SJSA1 (cell line): ENCODE data around the gene ARR3. TPM values are rescaled to one million over a fixed set of nuclear protein-coding genes. Genes with fewer than 3 reads are reported as not detected.
A peak's percentile ranks its signal among the peaks of the same experiment; 100 is the strongest.
"Not testable (repeated sequence)": the region's sequence is repeated elsewhere in the genome, so short reads cannot be mapped to it uniquely, and the experiment has no call there.

ENCODE experiments used
- DNase-seq, 2 experiments: peaks; one replicate each; pipeline ENCODE4 v3.0.0-alpha.2; 2015 to 2020; ENCODE audit warnings: low spot score in 2 of 2, low read depth in 1 of 2
- H3K27ac ChIP-seq: fragments of 250-450 bp; sonication (Bioruptor Pico); 2 replicates; pipeline ENCODE4 v1.5.1; 2020; ENCODE audit warnings: mild to moderate bottlenecking, moderate library complexity
- H3K27me3 ChIP-seq: fragments of 250-450 bp; sonication (Bioruptor Pico); replicated peaks from 2 replicates; pipeline ENCODE4 v1.5.1; 2020; ENCODE audit warnings: mild to moderate bottlenecking, moderate library complexity
- H3K36me3 ChIP-seq: fragments of 250-450 bp; sonication (Bioruptor Pico); 2 replicates; pipeline ENCODE4 v1.5.1; 2020; ENCODE audit warnings: mild to moderate bottlenecking
- H3K4me1 ChIP-seq: fragments of 250-450 bp; sonication (Bioruptor Pico); replicated peaks from 2 replicates; pipeline ENCODE4 v1.6.1; 2021; ENCODE audit warnings: mild to moderate bottlenecking
- H3K4me3 ChIP-seq: fragments of 250-450 bp; sonication (Bioruptor Pico); 2 replicates; pipeline ENCODE4 v1.5.1; 2020; ENCODE audit warnings: mild to moderate bottlenecking
- H3K9me3 ChIP-seq: fragments of 250-450 bp; sonication (Bioruptor Pico); replicated peaks from 2 replicates; pipeline ENCODE4 v1.5.1; 2020; ENCODE audit warnings: mild to moderate bottlenecking
- total RNA-seq: library from RNA; depleted of rRNA; stranded (reverse); fragments of >200 nt; shearing (Covaris generic); gene quantifications from 2 replicates; pipeline ENCODE4 v1.2.3, GENCODE V29; 2014

ARR3 gene
- total RNA-seq, 1 experiment from 2014 or later: not detected

DNA sequence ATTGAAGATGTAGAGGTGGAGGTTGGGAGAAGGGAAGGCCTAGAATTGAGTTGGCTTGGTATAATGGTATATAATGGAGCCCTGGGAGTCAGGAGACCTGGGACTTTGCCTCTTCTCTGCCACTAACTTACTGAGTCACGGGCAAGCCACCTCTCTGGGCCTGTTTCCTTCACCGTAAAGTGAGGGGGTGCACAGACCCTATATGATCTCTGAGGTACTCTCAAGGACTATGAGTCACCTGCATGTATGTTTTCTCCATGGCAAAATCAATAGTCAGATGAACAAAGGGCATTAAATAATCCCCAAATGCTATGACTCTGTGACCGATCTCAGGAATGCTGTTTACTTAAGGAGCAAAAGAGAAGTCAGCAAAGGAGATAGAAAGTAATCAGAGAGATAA, 13.2 kb upstream of the ARR3 start:
- no peaks in the 10 kb centered on the region for H3K27me3 ChIP-seq
- no peak overlapping the region for H3K27ac ChIP-seq
- H3K36me3 ChIP-seq: no peaks in the 10 kb centered on the region
- DNase-seq: no peak
- H3K4me3 ChIP-seq: no peak overlapping the region
- no peaks in the 10 kb centered on the region for H3K4me1 ChIP-seq
- H3K9me3 ChIP-seq: no peaks in the 10 kb centered on the region

DNA sequence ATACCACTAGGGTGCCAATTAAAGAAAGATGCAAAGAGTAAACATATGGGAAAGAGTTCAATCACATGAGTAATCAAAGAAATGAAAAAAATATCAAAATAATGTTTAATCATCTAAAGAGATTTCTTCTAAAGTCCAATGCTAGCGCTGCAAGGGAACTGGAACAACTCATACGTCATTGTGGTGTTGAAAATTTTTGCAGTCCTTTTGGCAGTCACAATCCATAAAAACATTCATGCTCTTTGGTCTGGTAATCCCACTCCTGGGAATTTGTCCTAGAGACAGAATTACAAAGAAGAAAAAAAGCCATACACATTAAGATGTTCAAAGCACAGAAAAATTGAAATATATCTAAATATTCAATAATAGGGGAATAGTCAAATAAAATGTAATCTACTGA, 12.7 kb upstream of the ARR3 start:
- DNase-seq: no peak
- H3K27me3 ChIP-seq: no peaks in the 10 kb centered on the region
- H3K4me1 ChIP-seq: no peaks in the 10 kb centered on the region
- H3K36me3 ChIP-seq: no peaks in the 10 kb centered on the region
- no peaks in the 10 kb centered on the region for H3K9me3 ChIP-seq
- H3K27ac ChIP-seq: no peak overlapping the region
- no peak overlapping the region for H3K4me3 ChIP-seq

DNA sequence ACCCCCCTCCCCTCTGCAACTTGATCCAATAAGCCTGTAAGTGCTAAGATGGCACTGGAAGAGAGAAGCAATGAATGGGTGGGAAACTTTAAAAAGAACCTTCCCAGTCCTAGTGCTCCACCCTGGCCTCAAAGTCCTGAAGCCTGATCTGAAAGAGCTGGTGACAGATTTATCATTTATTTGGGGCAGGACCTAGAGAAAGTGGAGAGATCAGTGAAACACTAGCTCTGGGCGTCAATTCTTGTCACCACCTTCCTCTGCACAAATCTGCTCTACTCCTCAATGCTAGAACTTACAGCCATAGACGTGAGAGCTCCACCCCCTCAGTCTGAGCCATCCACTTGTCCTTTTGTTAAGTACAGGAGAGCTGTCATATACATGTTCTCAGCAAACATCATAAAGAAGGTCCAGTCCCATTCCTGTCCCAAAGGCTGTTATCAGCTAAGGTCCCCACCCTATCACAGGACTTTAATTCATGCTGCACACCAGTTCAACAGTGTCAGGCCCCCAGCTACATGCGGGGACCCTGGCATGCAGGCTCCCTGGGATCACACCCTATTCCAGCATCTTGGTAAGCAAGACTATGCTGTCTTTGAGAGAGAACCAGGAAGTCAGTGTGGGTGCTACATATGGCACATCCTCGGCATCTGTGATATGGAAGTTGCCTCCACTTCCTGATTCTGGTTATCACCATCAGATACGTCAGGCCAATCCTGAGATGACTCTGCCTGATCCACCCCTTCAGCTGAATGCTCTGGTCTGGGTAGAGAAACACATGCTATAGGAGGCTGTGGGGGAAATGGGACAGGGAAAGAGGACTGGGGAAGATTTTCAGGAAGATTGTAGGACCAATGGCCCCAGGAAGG, 10.5 kb upstream of the ARR3 start:
- H3K36me3 ChIP-seq: no peaks in the 10 kb centered on the region
- no peaks in the 10 kb centered on the region for H3K27me3 ChIP-seq
- no peaks in the 10 kb centered on the region for H3K4me1 ChIP-seq
- H3K27ac ChIP-seq: no peak overlapping the region
- DNase-seq: no peak
- no peak overlapping the region for H3K4me3 ChIP-seq
- no peaks in the 10 kb centered on the region for H3K9me3 ChIP-seq

DNA sequence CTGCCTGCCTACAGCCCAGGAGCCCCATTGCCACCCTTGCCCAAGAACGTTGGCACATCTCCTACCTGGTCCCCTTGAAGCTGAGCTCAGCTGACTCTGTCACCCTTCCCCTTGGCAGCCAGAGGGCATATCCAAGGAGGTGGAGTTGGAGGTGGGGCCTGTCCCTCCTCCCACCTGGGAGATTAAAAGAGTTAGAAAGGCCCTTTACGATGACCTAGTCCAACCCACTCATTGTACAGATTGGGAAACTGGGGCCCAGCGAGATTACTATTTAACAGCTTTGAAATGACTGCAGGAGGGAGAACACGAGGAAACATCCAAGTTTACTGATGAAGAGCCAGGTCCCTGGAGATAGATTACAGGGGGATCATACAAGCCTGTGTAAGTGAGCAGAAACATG, 8.0 kb upstream of the ARR3 start, which contains the start of gene P2RY4:
TSS of gene P2RY4 (minus strand) at position 101 of the 400 bp plus-strand sequence. CDS start 580 bp downstream, outside the sequence.
- no peaks in the 10 kb centered on the region for H3K4me1 ChIP-seq
- DNase-seq: no peak

DNA sequence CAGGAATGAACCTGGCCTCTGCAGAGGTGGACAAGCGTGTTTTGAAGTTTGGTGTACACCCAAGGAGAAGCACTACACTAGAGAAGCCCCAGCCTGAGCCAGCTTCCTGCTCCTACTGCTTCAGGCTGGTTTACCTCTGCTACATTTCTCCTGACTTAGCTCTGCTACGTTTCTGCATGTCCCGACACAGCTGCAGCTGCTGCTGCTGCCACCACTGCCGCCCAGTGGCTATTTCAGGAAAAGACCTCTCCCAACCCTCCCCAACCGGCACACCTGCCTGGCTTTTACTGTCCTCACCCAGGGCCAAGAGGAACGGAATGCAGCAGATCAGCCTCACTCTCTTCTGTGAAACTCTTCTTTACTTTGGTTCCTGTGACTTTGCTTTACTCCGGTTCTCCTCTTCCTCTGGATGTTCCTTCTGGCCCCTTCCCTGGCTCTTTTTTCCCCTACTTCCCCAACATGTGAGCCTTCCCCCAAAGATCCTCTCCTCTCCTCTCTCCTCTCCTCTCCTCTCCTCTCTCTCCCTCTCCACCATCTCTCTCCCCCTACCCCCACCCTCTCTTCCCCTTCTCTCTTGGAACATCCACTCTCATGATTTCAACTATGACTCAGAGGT, 5.1 kb upstream of the ARR3 start:
- peak; percentile 18 to 43 for DNase-seq
- H3K36me3 ChIP-seq: no peaks in the 10 kb centered on the region

More for the DNA sequence above, 8.0 kb upstream of the ARR3 start, which contains the start of gene P2RY4:
- Histone ChIP-seq H3K27ac (no peak within 1 kb of the TSS), H3K27me3 (no peaks in the 10 kb centered on the region), H3K36me3 (no peaks in the 10 kb centered on the region), H3K4me3 (no peak within 1 kb of the TSS), H3K9me3 (no peaks in the 10 kb centered on the region)

DNA sequence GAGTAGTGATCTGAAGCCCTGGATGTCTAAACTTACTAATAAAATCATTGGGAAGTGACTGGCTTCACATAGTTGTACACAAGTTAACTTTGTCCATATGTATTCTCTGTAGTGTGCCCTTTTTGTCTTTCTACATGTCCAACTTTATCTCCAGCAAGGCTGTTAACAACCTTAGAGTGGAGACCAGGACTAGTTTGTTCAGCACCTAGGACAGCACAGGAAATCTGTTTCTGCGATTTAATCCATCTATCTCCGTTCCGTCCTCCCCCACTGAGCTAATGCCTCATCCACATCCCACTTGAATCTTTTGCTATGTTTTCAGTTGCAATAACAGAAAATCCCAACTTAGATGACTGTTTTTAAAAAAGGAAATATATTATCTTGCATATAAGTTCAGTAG, 3.4 kb upstream of the ARR3 start:
- Histone ChIP-seq H3K36me3 (no peaks in the 10 kb centered on the region), H3K4me1 (no peaks in the 10 kb centered on the region), H3K4me3 (no peak overlapping the region), H3K27me3 (no peaks in the 10 kb centered on the region), H3K27ac (no peak overlapping the region), H3K9me3 (no peaks in the 10 kb centered on the region)
- DNase-seq: no peak

More for the DNA sequence above, 5.1 kb upstream of the ARR3 start:
- no peaks in the 10 kb centered on the region for H3K9me3 ChIP-seq
- H3K27me3 ChIP-seq: no peaks in the 10 kb centered on the region
- no peak overlapping the region for H3K27ac ChIP-seq
- no peak overlapping the region for H3K4me3 ChIP-seq
- H3K4me1 ChIP-seq: no peaks in the 10 kb centered on the region

DNA sequence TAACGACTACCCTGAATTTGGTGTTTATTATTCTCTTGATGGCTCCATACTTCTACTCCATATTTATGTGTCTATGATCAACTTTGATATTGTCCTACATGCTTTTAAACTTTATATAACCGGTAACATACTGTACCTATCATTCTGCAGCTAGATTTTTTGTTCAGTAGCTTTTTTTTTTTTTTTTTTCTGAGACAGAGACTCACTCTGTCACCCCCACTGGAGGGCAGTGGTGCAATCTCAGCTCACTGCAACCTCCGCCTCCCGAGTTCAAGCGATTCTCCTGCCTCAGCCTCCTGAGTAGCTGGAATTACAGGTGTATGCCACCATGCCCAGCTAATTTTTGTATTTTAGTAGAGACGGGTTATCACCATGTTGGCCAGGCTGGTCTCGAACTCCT, 5.9 kb downstream of the ARR3 start:
- not testable (repeated sequence) for H3K27me3 ChIP-seq, H3K9me3 ChIP-seq, H3K27ac ChIP-seq, H3K4me3 ChIP-seq, H3K4me1 ChIP-seq, DNase-seq, H3K36me3 ChIP-seq

DNA sequence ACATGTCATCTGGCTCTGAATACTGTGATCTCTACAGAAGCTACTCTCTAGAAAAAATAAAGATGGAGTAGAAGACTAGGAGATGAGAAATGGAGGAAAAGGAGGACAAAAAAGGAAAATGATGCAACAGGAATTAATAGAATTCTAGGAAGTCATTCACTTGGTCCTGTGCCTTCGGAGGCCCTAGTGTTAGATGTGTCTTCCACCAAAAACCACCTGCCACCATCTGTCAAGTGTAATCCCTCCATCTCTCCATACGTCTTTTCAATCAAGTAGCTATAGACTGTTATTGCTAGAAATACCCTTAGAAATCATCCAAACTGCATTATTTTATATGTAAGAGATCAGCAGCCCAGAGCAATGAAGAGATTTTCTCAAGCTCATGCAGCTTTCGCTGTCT, 10.9 kb downstream of the ARR3 start:
- H3K36me3 ChIP-seq: no peaks in the 10 kb centered on the region
- no peaks in the 10 kb centered on the region for H3K4me1 ChIP-seq
- DNase-seq: no peak
- H3K9me3 ChIP-seq: no peaks in the 10 kb centered on the region
- H3K27me3 ChIP-seq: no peaks in the 10 kb centered on the region
- no peak overlapping the region for H3K4me3 ChIP-seq
- no peak overlapping the region for H3K27ac ChIP-seq

DNA sequence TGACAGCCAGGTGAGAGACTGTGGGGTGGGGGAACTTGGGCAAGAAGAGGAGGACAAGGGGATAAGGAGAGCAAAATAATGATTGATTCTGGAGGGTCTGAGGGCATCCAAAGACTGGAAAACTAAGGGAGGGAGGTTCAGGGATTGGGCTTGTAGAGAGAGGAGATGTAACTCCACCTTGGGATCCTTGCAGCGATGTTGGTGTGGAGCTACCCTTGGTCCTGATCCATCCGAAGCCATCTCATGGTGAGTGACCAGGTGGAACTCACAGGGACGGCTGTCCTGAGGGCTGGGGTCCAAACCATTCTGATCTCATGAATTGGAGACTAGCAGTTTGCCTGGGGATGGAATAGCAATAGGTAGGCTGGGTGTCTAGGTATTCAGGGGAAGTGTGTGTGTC, 12.4 kb downstream of the ARR3 start:
- no peak overlapping the region for H3K4me3 ChIP-seq
- H3K27ac ChIP-seq: no peak overlapping the region
- no peaks in the 10 kb centered on the region for H3K27me3 ChIP-seq
- H3K4me1 ChIP-seq: no peaks in the 10 kb centered on the region
- H3K9me3 ChIP-seq: no peaks in the 10 kb centered on the region
- 0 out of 2 replicates have a peak, but pooled peaks cover 4% of the 10 kb centered on the region for H3K36me3 ChIP-seq
- no peak for DNase-seq

DNA sequence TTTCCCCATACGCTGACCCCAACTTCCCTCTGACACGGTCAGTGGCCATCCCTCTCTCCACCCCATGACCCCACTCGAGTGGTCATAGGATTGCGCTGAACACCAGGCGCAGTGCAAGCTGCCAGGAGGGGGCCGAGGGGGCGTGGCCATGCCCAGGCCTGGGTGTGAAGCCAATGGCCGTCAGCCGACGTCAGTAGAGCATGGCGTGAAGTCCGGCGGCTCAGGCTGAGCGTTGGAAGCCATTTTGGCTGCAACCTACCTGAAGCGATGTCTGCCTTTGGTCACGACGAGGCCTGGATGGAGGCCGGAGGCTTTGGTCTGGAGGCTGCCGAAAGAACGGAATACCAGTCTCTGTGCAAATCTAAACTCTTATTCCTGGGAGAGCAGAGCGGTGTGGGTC, 13.8 kb downstream of the ARR3 start, which contains the start of gene RAB41:
TSS of gene RAB41 (plus strand) at position 222 of the 400 bp plus-strand sequence. CDS start at position 268, 46 bp downstream.
- Histone ChIP-seq H3K27me3 (no peaks in the 10 kb centered on the region), H3K27ac (no peak within 1 kb of the TSS), H3K4me1 (no peaks in the 10 kb centered on the region), H3K4me3 (no peak within 1 kb of the TSS), H3K36me3 (peaks cover 11% of the 10 kb centered on the region), H3K9me3 (no peaks in the 10 kb centered on the region)
- DNase-seq: no peak

DNA sequence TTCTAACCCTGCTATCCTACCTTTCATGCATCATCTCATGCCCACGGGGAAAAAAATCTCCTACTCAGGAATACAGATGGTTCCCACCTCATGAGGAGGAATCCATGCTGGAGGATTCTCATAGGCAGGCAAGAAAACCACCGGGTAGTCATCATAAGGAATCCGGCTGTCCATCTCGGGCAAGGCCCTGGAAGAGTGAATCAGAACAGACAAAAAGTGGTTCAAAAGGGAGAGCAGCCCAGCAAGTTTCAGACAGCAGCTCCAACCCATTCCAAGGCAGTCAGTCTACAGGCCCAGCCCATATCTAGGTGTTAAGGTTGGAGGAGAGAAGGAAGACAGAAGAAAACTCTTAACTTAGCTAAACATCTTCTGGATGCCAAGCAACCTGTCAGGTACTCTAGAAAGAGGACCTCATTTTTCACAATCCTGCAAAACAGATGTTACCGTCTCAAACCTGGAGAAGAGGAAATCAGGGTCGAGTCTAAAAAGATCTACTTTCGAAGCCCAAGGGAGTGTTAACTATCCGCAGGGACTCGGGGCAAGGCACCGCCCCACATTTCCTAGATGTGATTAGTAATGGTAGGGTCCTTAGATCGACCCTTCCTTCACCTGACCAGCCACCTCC, 21.1 kb downstream of the ARR3 start:
- Histone ChIP-seq H3K4me3 (peak overlapping the region; percentile 68), H3K9me3 (no peaks in the 10 kb centered on the region), H3K27me3 (no peaks in the 10 kb centered on the region), H3K36me3 (peaks cover 34% of the 10 kb centered on the region), H3K4me1 (peaks cover 5% of the 10 kb centered on the region; the same call in 1 of the 2 replicates), H3K27ac (peak overlapping the region; percentile 90)
- DNase-seq: no peak

DNA sequence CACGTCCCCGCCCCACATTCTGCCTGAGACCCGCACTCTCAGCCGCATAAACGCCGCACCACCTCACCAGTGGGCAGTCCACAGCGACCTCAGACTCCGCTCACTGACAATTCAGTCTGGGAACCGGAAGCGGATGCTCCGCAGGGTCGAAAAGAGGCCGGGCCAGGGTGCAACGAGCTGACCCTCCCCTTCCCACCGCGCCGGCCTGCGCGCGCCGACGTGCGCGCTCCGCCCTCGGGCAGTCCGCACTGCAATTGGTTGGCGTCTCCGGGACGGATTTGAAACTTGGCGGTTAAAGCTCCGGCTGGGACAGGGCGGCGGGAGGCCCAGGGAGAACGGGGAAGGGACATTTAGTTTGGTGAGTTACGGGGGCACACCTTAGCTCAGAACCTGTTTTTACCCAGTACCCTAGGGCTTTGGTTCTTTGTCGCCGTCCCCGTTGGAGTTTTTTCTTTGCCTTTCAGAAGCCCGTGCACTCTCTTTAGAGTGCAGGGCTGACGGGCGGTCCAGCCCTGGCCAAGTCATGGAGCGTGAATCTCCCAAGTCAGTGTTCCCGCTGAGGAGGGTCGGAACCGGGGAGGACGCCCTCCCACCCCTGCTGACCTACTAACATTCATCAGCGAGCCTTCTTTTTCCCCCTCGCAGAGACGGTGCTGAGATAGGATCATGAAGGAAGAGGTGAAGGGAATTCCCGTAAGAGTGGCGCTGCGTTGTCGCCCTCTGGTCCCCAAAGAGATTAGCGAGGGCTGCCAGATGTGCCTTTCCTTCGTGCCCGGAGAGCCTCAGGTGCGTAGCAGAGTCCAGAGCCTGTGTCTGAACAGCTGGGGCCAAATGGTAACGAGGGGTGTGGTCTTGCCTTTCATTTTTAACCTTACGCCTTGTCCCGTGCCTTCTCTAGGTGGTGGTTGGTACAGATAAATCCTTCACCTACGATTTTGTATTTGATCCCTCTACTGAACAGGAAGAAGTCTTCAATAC, 21.9 kb downstream of the ARR3 start, which contains the start of the genes KIF4A and PDZD11:
TSS of gene KIF4A (plus strand) at position 312 of the 978 bp plus-strand sequence. CDS start at position 667, 355 bp downstream.
TSS of gene PDZD11 (minus strand) at position 135 of the 978 bp plus-strand sequence. CDS start 586 bp downstream, outside the sequence.
- peak within 1 kb of the TSS; percentile 68 for H3K4me3 ChIP-seq
- no peaks in the 10 kb centered on the region for H3K27me3 ChIP-seq
- H3K27ac ChIP-seq: peak within 1 kb of the TSS; percentile 90
- H3K9me3 ChIP-seq: no peaks in the 10 kb centered on the region
- H3K4me1 ChIP-seq: peaks cover 5% of the 10 kb centered on the region; the same call in 1 of the 2 replicates
- DNase-seq: peak; percentile 82 to 84
- H3K36me3 ChIP-seq: peaks cover 37% of the 10 kb centered on the region

DNA sequence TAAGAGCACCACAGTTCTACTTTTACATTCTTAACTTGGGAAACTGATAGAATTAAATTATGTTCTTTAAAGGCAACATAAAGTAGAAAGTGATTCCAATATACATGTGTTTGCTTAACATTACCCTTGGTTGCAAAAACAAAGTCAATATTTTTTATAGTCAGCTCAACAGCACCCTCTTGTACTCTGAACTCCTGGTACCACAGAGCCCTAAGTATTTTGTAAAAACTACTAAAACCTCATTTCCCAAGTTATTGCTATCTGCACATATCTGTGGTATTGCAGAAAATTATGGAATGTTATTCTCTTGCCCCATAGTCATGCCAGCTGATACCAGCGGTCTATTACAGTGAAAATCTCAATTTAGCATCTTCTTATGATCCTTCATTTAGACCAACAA, 24.7 kb downstream of the ARR3 start:
- no peak overlapping the region for H3K27ac ChIP-seq
- H3K9me3 ChIP-seq: no peaks in the 10 kb centered on the region
- peaks cover 39% of the 10 kb centered on the region for H3K36me3 ChIP-seq
- H3K4me1 ChIP-seq: peaks cover 5% of the 10 kb centered on the region; the same call in 1 of the 2 replicates
- no peaks in the 10 kb centered on the region for H3K27me3 ChIP-seq
- no peak overlapping the region for H3K4me3 ChIP-seq
- no peak for DNase-seq
